ENCODE results near the gene KMT2C. TPM values are rescaled to one million over a fixed set of nuclear protein-coding genes. Genes with fewer than 3 reads are reported as not detected.

Gene KMT2C
- total and polyA plus RNA-seq, 8 donors = 10.1 to 64.1 (median 53.3) TPM

DNA sequence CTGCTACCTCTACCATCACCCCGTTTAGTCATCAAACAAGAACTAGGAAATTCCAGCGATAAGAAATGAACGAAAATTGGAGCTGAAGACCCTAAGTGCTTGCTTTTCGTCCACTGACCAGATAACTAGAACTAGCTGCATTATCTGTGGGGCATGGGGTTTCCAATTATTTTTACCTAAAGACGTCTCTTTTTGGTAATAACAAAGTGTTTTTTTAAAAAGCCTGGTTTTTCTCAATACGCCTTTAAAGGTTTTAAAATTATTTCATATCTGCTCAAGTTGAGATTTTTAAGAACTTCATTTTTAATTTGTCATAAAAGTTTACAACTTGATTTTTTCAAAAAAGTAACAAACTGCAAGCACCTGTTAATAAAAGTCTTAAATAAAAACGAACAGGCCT is 306.1 kb downstream of the KMT2C start:
- Histone ChIP-seq H3K4me3 (no peak overlapping the region), H3K27ac (no peak overlapping the region), H3K36me3 (peaks cover 0 to 25% (median 4%) of the 10 kb centered on the region in 3 donors), H3K4me1 (no peaks in the 10 kb centered on the region), H3K27me3 (no peaks in the 10 kb centered on the region), H3K9me3 (no peaks in the 10 kb centered on the region)
- WGBS, 2 donors = 94% methylated on average over 7 of the region's 7 CpGs
- no peak for ATAC-seq
- no peak for FAIRE-seq
- intact Hi-C loops (cut with DNase I) = no loop called here
- DNase-seq = no peak
- TF ChIP-seq, protein P1, sequence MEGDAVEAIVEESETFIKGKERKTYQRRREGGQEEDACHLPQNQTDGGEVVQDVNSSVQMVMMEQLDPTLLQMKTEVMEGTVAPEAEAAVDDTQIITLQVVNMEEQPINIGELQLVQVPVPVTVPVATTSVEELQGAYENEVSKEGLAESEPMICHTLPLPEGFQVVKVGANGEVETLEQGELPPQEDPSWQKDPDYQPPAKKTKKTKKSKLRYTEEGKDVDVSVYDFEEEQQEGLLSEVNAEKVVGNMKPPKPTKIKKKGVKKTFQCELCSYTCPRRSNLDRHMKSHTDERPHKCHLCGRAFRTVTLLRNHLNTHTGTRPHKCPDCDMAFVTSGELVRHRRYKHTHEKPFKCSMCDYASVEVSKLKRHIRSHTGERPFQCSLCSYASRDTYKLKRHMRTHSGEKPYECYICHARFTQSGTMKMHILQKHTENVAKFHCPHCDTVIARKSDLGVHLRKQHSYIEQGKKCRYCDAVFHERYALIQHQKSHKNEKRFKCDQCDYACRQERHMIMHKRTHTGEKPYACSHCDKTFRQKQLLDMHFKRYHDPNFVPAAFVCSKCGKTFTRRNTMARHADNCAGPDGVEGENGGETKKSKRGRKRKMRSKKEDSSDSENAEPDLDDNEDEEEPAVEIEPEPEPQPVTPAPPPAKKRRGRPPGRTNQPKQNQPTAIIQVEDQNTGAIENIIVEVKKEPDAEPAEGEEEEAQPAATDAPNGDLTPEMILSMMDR (IDR thresholded peaks at IDR 0.05) = no peak

DNA sequence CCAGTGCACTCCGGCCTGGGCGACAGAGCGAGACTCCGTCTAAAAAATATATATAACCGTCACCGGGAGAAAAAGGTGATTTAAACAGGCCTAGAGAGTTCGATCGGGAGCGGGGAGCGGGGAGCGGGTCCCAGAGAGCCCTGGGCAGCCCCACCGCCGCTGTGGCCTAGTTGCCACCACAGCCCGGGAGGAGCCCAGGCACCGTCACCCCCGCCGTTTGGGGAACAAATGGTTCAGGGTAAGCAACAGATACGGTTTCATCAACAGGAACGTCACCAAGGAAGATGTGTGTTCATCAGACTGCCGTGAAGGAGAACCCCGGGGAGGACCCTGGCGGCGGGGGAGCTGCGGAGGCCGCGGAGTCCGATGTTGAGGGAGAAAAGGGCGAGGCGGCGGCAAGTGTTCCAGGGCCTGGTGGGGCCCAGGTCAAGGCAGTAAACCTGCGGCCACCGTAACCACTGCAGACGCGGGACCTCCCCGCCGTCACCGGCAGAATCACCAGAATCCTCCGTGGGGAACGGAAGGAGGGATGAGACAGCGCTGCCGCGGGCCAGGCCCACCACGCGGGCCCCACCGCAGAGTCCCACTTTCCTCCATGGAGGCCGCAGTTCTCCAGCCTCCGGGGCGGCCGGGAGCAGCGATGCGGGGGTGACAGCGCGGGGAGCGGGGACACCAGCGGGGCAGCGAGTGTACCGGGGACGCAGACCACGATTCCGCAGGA is 306.9 kb downstream of the KMT2C start:
- FAIRE-seq (no peak), DNase-seq (peak in 1 of 6 donors; percentile 57), ATAC-seq (no peak)
- no peaks in the 10 kb centered on the region for H3K27me3 ChIP-seq
- TF ChIP-seq, protein P1 (IDR thresholded peaks at IDR 0.05) = no peak
- no peaks in the 10 kb centered on the region for H3K9me3 ChIP-seq
- 98% methylated on average over 54 to 60 of the region's 60 CpGs for WGBS, 2 donors
- no peak overlapping the region for H3K27ac ChIP-seq
- no peak overlapping the region for H3K4me3 ChIP-seq
- H3K4me1 ChIP-seq = no peaks in the 10 kb centered on the region
- intact Hi-C loops (cut with DNase I) = no loop called here
- H3K36me3 ChIP-seq = peaks cover 0 to 31% (median 4%) of the 10 kb centered on the region in 3 donors

- intact Hi-C loops (cut with DNase I) = no loop called here
- FAIRE-seq = no peak
- Histone ChIP-seq H3K4me1 (no peaks in the 10 kb centered on the region), H3K27ac (no peak overlapping the region), H3K9me3 (no peaks in the 10 kb centered on the region), H3K27me3 (no peaks in the 10 kb centered on the region), H3K36me3 (peaks cover 0 to 38% (median 4%) of the 10 kb centered on the region in 3 donors), H3K4me3 (no peak overlapping the region)
- DNase-seq = no peak
- WGBS, 2 donors = 98 to 99% methylated on average over 20 of the region's 20 CpGs
- ATAC-seq = no peak
- TF ChIP-seq, protein P1 (IDR thresholded peaks at IDR 0.05) = no peak
These were observed 307.6 kb downstream of the KMT2C start for GRCh38 chr7:152128252-152128651.

- 96% methylated on average over 19 of the region's 19 CpGs for WGBS, 2 donors
- DNase-seq = no peak
- no peak for FAIRE-seq
- no peaks in the 10 kb centered on the region for H3K4me1 ChIP-seq
- H3K27me3 ChIP-seq = no peaks in the 10 kb centered on the region
- H3K4me3 ChIP-seq = no peak overlapping the region
- no peak overlapping the region for H3K27ac ChIP-seq
- ATAC-seq = no peak
- peaks cover 0 to 48% (median 4%) of the 10 kb centered on the region in 3 donors for H3K36me3 ChIP-seq
- intact Hi-C loops (cut with DNase I) = no loop called here
- no peaks in the 10 kb centered on the region for H3K9me3 ChIP-seq
- TF ChIP-seq, protein P1 (IDR thresholded peaks at IDR 0.05) = no peak
These were observed 308.6 kb downstream of the KMT2C start for GRCh38 chr7:152127229-152127628.

GRCh38 chr7:152126741-152127140 is 309.1 kb downstream of the KMT2C start:
- DNase-seq (no peak), FAIRE-seq (no peak), ATAC-seq (no peak)
- peaks cover 0 to 53% (median 5%) of the 10 kb centered on the region in 3 donors for H3K36me3 ChIP-seq
- 92 to 94% methylated on average over 7 of the region's 7 CpGs for WGBS, 2 donors
- H3K27ac ChIP-seq = no peak overlapping the region
- no peaks in the 10 kb centered on the region for H3K9me3 ChIP-seq
- no peaks in the 10 kb centered on the region for H3K4me1 ChIP-seq
- TF ChIP-seq, protein P1 (IDR thresholded peaks at IDR 0.05) = no peak
- intact Hi-C loops (cut with DNase I) = no loop called here
- no peak overlapping the region for H3K4me3 ChIP-seq
- H3K27me3 ChIP-seq = no peaks in the 10 kb centered on the region

All from pancreas (tissue), 10 donors.